Measurements from ENCODE around the gene MRPS12.

The MRPS12 gene

GRCh38 chr19:38978326-38978689 lies 47.6 kb downstream of the MRPS12 start:
- no peak for DNase-seq

GRCh38 chr19:38979812-38980211 lies 49.1 kb downstream of the MRPS12 start:
- DNase-seq = no peak

- no peak for DNase-seq
Measured at GRCh38 chr19:38980583-38981374, 50.0 kb downstream of the MRPS12 start.
